ENCODE data around the gene PINLYP.

GRCh38 chr19:43628646-43629326 is 53.2 kb downstream of the PINLYP start:
- TF ChIP-seq CTCF (IDR thresholded peaks at IDR 0.05), result no peak
- TF ChIP-seq POLR2A (IDR thresholded peaks at IDR 0.05), result no peak

Data from lower leg skin (tissue), 3 donors.